Bone marrow (tissue), 2 donors: Measurements from ENCODE around the gene SLC24A2.
"Not testable (repeated sequence)": the region's sequence is repeated elsewhere in the genome, so short reads cannot be mapped to it uniquely, and the experiment has no call there.

Source experiments
- DNase-seq, 2 donors: peaks; one replicate each; lab custom pipeline; 2025; lab: John Stamatoyannopoulos, UW

SLC24A2 gene

GRCh38 chr9:19788614-19789271, at the start of gene SLC24A2:
TSS of gene SLC24A2 (minus strand) at chr9:19789037.
- no peak for DNase-seq

DNA sequence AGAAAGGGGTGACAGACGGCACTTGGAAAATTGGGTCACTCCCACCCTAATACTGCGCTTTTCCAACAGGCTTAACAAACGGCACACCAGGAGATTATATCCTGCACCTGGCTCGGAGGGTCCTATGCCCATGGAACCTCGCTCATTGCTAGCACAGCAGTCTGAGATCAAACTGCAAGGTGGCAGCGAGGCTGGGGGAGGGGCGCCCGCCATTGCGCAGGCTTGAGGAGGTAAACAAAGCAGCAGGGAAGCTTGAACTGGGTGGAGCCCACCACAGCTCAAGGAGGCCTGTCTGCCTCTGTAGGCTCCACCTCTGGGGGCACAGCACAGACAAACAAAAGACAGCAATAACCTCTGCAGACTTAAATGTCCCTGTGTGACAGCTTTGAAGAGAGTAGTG, 44.5 kb upstream of the SLC24A2 start:
- DNase-seq, result not testable (repeated sequence)

- DNase-seq, result no peak
Observed at GRCh38 chr9:19830796-19831195, 42.0 kb upstream of the SLC24A2 start.

DNA sequence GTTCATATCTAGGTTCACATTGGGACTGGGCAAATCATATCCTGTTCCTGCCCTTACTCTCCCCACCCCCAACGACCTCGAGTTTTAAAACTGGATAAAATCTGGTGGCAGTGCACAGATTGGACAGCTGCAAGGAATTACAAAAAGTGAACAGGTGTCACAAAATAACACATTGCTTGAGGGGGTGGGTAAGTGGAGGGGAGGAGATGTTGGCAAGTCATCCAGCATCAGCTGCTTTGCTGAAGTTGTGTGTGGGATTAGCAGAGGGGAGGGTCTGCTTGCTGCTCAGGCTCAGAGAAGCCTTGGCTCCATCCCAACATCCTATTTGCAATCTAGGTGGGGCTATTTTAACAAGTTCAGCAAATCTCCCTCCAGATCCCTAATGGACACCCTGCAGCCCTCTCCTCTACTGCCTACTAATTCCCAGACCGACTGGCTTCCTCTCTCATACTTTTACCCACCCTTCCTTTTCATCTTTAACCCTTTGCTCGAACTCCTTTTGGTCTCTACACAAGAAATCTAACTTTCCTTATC, 39.8 kb upstream of the SLC24A2 start:
- DNase-seq, result no peak

DNA sequence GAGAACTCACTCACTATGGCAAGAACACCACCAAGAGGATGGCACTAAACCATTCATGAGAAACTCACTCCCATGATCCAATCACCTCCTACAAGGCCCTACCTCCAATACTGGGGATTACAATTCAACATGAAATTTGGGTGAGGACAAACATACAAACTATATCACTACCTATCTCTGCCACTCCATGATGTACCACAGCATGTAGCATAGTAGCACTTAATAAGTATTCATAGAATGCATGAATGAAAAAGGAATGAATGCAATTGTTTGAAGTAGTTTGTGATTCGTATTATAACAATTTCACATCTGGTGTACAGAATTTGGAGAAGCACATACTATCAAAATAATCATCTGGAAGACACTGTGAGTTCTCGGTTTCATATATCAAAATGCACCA, 27.9 kb upstream of the SLC24A2 start:
- DNase-seq, result no peak

- DNase-seq, result no peak
Observed at GRCh38 chr9:19812194-19812593, 23.4 kb upstream of the SLC24A2 start.

DNA sequence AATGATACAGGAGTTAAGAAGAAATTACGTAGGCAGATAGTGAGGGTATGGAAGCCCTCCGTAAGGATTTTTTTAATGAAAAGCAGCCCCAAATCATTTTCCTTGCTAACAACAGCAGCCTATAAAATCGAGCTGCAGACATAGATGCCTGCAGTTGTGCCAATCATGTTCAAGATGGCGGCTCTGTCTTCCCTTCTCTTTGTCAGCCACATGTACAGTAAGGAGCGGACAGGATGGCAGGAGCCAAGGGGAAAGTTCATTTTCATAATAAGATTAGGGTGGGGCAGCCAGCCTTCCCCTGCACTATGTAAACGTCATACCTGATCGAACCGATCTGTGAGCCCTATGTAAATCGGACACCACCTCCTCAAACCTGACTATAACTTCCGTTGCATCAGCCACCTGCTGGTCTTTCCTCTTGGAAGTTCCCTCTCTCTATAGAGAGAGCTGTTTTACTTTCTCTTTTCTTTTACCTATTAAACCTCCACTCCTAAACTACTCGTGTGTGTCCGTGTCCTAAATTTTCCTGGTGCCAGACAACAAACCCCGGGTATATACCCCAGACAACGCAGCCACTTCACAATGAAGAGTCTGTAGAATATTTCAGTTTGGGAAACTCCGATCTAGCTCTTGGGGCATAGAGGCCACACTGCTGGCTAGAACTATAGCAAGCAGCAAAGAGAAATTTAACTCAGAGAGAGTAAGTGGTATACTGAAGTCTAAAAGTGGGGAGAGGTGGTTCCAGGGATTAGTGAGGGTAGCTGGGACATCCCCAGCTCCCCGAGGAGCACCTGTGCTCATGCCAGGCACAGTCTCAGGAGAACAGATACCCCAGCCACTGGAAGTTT, 20.8 kb upstream of the SLC24A2 start:
- no peak for DNase-seq

GRCh38 chr9:19807182-19807892, 18.5 kb upstream of the SLC24A2 start:
- no peak for DNase-seq

DNA sequence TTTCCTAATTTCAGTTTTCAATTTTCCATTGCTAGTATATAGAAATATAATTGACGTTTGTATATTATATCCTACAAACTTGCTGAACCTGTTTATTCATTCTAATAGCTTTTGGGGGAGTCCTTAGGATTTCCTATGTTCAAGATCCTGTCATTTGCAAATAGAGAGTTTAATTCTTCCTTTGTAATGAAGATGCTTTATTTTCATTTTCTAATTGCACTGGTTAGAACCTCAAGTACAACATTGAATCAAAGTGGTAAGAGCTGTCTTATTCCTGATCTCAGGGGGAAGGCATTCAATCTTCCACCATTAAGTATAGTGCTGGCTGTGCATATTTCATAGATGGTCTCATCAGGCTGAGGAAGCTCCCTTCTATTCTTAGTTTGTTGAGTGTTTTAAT, 15.6 kb upstream of the SLC24A2 start:
- DNase-seq, result no peak

DNA sequence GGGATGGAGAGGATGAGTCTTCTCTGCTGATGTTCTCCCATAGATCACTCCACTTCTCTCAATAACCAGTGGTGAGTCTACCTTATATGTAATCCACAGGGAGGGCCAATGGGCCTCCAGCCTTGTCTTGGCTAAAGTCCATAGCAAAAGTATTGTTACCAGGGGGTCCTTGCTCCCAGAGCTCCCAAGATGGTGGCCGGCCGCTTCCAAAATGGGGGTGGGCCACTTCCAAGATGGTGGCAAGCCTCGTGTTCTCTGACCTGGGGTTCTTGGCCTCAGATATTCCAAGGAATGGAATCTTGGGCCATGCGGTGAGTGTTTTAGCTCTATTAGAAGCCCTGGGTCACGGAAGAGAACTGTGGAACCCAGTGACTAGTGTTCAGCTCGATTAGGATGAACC, 12.0 kb upstream of the SLC24A2 start:
- no peak for DNase-seq

- no peak for DNase-seq
Observed at GRCh38 chr9:19799784-19800183, 10.9 kb upstream of the SLC24A2 start.

DNA sequence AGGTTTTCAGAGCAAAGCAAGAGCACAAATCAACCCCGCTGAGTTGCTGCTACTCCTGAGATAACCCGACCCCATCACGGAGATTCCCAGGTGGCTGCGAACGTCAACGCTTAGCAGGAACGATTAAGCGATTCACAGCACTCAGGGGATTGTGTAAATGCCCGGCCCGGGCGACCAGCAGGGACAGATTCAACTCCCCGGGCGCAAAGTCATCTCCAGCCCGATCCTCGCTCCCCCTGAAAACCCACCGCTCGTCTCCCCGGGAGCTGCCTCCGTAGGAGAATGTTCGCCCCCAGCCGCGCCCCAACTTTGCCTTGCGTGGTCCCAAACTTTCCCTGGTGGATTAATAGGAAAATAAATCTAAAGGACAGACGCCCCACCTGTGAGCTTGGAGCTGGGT, 685 bp downstream of the SLC24A2 start:
- no peak for DNase-seq

DNA sequence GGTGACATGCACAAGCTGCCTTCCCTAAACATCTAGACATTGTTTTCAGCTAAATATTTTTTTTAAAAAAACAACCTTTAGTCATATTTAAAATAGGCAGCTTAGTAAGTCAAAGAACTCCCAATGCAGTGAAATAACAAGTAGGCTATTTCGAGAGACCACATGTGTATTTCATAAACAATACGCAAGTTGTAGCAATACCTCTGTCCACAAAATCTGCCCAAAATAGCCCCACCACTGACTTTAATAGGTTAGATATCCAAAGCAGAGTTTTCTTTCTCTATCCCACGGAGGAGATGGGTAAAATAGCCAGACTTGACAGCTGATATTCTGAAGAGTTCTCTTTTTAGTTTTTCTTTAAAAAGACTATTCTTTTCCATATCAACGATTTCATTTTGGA, 1.2 kb downstream of the SLC24A2 start:
- DNase-seq, result no peak

- DNase-seq, result no peak
Observed at GRCh38 chr9:19785230-19785629, 3.6 kb downstream of the SLC24A2 start.

DNA sequence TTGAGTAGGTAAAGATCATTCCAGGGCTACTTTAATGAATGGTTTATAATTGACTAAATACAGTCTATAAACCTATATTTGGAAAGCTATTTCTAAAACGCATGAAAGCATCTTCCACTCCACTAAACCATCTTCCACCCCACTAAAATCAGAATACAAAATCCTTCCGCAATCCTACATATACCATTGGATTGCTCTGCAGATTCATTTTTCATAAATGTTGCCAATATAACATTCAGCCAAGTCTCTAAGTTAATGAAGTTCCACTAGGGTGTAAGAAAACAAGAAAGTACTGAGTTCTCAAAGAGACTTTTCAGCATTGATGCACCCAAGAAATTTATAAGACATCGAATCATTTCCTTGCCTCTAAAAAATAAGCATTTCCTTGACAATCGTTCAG, 4.7 kb downstream of the SLC24A2 start:
- no peak for DNase-seq

DNA sequence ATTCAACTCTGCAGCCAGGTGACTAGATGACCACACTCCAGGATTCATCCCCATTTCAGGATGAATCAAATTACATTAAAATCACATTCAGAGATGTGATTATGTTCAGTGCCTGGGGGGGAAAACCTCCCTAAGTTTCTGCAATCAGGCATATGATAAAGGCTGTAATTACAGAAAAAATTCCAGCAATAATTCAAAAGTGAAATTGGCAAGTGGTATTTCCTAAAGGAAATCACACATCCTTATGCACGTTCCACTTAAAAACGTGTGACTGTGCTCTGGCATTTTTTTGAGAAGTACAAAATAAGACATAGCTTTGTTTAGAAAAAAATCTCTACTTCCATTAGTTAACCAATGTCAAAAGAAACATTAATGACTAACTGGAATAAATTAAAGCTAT, 5.3 kb downstream of the SLC24A2 start:
- no peak for DNase-seq

DNA sequence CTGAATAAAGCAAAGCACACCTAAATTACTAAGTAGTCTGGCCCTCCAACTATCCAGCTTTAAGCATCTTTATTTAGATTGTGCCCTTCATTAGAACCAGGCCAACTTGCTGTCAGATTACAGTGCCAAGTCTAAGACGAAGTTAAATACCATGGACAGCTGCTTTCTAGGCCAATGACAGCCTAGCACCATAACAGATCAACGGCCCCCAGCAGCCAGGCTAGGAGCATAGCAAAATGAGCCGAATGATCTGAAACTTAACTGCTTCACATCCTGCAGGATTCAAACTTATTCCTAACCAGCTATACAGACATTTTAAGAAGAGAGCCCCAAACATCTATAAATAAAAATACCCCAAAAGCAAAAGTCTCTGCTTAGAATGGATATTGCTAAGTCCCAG, 6.8 kb downstream of the SLC24A2 start:
- DNase-seq, result no peak

- no peak for DNase-seq
Observed at GRCh38 chr9:19781240-19781639, 7.6 kb downstream of the SLC24A2 start.

GRCh38 chr9:19771446-19771845, 17.4 kb downstream of the SLC24A2 start:
- no peak for DNase-seq

DNA sequence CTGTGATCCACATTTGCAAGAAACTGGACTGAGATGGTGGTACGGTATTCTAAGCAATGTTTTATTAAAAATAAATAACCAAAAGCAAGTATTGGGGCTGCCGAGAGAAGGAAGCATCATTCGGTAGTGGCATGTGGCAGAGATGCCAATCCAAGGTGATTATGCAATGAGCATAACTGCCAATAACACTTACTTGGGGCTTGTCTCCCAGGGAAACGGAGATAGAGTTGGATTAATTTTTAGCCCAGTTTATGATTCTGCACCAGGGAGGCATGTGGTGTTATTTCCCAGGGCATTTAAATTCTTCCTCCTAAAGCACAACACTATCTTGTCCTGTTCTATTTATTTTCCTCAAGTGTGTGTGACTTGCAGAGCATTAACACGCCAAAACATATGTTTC, 17.9 kb downstream of the SLC24A2 start:
- no peak for DNase-seq

- no peak for DNase-seq
Observed at GRCh38 chr9:19769213-19769612, 19.6 kb downstream of the SLC24A2 start.

GRCh38 chr9:19768798-19769197, 20.0 kb downstream of the SLC24A2 start:
- no peak for DNase-seq

DNA sequence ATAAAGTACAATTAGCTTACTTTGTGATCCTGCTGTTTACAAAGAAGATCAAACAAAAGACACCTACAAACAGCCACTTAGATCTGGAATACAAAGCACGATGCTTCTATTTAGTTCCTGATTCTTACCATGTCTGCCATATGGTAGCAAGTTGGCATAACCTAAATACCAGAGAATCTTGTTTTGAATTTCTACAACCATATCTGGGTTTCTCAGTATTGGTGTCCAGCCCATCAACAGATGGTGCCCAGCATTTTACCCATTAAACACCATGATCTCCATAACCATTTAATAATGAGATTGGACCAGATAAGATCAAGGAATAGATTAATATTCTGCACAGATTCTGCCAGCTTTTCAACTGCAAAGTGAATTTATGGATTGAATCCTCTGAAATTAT, 29.8 kb downstream of the SLC24A2 start:
- DNase-seq, result no peak
